SK-N-MC (cell line): ENCODE data around the gene ANKFY1.

Source experiments
- EZH2 ChIP-seq: fragments of 200-600 bp; sonication (generic); IDR thresholded peaks from one replicate; pipeline ENCODE4 v1.6.1; 2017; ENCODE audit warnings: antibody characterized with exemption
- POLR2AphosphoS5 ChIP-seq: IDR thresholded peaks from 2 replicates; pipeline ENCODE4 v1.6.1; 2012; ENCODE audit warnings: mild to moderate bottlenecking, low read depth, low read length, borderline replicate concordance

DNA sequence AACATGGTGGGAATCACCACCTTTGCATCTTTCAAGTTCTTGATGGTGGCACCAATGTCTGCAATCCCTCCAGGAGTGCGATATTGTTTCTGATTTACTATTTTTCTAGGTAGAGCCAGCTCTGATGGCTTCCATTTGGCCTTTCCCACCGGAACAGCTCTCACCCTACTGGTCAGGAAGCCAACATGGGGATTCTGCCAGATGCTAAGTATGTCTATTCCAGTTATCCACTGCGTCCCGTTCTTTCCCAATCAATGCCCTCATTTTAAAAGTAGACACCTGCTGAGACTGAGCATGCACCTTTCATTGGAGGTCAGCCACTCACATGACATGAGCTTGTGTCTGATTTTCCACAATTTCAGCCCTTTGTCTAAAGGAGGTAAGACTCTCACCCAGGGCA lies 144.5 kb downstream of the ANKFY1 start:
- TF ChIP-seq POLR2AphosphoS5 (no peak), EZH2 (no peak)
